Neural progenitor cell (in vitro differentiated cells): ENCODE data around the gene INPP4B.

Source experiments
- EZH2phosphoT487 ChIP-seq: fragments of 200-600 bp; sonication (generic); IDR thresholded peaks from 2 replicates; pipeline ENCODE4 v1.6.1; 2017; ENCODE audit warnings: antibody characterized with exemption
- TF ChIP-seq, protein P1 (sequence below): fragments of 200-600 bp; sonication (generic); IDR thresholded peaks from 2 replicates; pipeline ENCODE4 v1.5.1; 2017; ENCODE audit warnings: antibody characterized with exemption, mild to moderate bottlenecking

DNA sequence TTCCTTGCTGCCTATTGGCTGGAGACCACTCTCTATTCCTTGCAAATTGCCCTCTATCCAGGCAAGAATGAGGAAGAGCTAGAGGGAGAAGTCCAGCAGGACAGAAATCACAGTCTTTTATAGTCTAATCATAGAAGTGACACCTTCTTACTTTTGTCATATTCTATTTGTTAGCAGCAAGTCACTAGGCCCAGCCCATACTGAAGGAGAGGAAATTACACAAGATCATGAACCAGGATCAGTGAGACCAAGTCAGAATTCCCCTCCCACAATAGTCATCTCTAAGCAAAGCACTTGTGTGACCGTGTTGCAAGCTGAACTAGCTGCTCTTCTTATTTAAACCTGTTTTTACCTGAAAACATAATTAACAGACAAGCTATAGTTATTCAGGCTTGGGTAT, 317.7 kb downstream of the INPP4B start:
- TF ChIP-seq, protein P1, sequence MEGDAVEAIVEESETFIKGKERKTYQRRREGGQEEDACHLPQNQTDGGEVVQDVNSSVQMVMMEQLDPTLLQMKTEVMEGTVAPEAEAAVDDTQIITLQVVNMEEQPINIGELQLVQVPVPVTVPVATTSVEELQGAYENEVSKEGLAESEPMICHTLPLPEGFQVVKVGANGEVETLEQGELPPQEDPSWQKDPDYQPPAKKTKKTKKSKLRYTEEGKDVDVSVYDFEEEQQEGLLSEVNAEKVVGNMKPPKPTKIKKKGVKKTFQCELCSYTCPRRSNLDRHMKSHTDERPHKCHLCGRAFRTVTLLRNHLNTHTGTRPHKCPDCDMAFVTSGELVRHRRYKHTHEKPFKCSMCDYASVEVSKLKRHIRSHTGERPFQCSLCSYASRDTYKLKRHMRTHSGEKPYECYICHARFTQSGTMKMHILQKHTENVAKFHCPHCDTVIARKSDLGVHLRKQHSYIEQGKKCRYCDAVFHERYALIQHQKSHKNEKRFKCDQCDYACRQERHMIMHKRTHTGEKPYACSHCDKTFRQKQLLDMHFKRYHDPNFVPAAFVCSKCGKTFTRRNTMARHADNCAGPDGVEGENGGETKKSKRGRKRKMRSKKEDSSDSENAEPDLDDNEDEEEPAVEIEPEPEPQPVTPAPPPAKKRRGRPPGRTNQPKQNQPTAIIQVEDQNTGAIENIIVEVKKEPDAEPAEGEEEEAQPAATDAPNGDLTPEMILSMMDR: no peak
- no peak for TF ChIP-seq EZH2phosphoT487
